Astrocyte (in vitro differentiated cells and primary cell): ENCODE measurements around the gene DCTPP1.

Experiments used
- CTCF ChIP-seq: IDR thresholded peaks from 2 replicates; pipeline ENCODE4 v1.5.1; 2011; ENCODE audit warnings: low read depth, mild to moderate bottlenecking, inconsistent platforms, low read length, moderate library complexity; ENCODE audit not compliant: insufficient read depth
- EZH2 ChIP-seq: IDR thresholded peaks from 2 replicates; pipeline ENCODE4 v1.6.1; 2012; ENCODE audit warnings: mild to moderate bottlenecking, low read length, inconsistent platforms; ENCODE audit not compliant: insufficient read depth

- no peak for TF ChIP-seq EZH2
- TF ChIP-seq CTCF = no peak
Observed at GRCh38 chr16:30421010-30421409, 8.8 kb downstream of the DCTPP1 start.
